GM15510 (cell line): Measurements from ENCODE around the gene CENPP.

Source experiments
- POLR2A ChIP-seq: IDR thresholded peaks from 3 replicates; pipeline ENCODE4 v1.6.1; 2011; ENCODE audit warnings: borderline replicate concordance; ENCODE audit not compliant: insufficient read length; ENCODE audit errors: extremely low read depth

The CENPP gene

DNA sequence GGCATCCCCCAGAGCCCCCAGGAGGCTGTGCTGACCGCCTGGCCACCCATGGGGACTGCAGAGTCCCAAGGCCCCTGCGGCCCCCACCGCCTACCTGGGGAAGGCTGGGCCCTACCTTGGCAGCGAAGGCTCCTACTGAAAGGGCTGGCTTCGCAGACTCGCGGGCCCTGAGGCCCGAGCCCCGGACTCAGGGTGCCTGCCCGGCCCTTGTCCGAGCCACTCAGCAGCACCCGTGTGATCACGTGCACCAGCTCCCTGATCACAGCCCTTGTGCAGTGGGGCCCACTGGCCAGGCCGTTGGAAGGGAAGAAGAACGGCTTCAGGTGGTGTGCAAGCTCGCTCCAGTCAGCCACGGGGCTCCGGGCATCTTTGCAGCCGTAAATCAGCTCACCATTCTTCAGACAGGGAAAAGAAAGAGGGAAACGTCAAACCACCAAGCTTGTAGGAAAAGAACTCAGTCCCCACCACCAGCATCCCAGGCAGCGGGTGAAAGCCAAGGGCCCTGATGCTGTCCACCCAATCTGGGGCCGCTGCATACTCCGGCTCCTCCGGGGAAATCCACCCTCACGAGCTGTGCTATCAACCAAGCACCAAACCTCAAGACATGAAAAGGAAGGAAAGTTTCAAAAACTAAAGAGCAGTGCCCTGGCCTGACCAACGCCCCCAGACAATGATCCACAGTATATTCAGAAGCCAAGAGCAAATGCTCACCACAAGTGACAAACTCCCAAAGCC, 312.3 kb downstream of the CENPP start:
- TF ChIP-seq POLR2A = no peak

GRCh38 chr9:92638621-92639101, 312.9 kb downstream of the CENPP start:
- TF ChIP-seq POLR2A = no peak

DNA sequence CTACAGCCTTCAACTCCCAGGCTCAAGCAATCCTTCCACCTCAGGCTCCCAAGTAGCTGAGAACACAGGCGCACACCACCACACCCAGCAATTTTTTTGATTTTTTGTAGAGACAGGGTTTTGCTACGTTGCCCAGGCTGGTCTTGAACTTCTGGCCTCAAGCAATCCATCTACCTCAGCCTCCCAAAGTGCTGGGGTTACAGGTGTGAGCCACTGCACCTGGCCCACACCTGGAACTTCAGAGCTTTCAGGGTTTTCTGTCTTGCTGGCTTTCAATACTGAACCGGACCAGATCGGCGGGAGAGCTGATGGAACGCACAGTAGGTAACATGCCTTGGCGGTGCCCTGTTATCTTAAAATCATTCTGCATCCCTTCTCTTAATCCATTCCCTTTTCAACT, 313.4 kb downstream of the CENPP start:
- TF ChIP-seq POLR2A = no peak

- TF ChIP-seq POLR2A = no peak
These were observed 314.1 kb downstream of the CENPP start for GRCh38 chr9:92639791-92640271.

DNA sequence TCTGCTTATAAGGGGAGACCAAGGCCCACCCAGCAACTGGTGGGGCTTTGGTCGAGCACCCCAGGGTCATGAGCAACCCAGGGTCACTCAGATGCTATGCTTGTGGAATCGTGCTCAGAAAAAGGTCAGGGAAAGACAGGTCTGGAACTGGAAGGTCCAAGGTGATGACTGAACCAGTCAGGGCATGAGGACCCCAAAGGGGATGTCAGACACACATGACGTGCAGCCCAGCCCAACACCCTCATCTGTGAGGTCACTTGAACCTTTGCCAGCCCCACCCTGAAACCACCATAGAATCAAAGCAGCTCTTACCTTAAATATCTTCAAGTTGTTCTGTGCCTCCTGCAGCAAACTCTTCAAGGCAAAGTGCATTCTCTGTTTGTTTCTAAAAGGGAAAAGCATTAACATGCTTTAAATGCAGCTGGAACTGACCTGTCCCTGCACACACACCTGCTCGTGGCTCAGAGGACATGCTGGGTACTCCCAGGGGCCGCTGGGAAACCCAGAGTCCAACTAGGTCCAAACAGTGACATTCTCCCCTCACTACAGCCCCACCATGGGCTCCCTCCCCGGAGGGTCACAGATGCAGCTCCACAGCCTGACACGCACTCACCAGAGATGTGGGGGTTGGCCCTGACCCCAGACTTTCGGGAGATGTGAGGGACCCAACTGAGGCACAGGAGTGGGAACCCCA, 314.8 kb downstream of the CENPP start:
- TF ChIP-seq POLR2A = no peak

GRCh38 chr9:92641092-92641809, 315.5 kb downstream of the CENPP start:
- TF ChIP-seq POLR2A = no peak

- no peak for TF ChIP-seq POLR2A
These were observed 316.3 kb downstream of the CENPP start for GRCh38 chr9:92642041-92642451.

DNA sequence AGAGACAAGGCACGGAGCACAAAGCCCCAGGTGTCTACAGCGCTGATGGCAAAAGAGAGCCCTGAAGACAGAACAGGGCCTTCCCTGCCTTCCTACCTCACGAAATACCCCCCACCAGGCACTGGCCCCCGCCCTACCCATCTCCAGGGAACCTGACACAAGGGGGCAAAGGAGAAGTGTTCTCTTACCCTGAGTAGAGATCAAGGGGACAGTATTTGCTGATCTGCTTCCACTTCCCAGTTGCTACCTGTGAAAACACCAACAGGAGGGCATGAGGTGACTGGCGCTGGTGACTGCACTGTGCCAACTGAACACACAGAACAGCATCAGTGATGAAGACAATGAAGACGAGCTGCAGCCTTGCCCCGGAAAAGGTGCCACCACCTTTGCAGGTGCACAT, 316.8 kb downstream of the CENPP start:
- no peak for TF ChIP-seq POLR2A

- no peak for TF ChIP-seq POLR2A
These were observed 318.5 kb downstream of the CENPP start for GRCh38 chr9:92644278-92644677.

DNA sequence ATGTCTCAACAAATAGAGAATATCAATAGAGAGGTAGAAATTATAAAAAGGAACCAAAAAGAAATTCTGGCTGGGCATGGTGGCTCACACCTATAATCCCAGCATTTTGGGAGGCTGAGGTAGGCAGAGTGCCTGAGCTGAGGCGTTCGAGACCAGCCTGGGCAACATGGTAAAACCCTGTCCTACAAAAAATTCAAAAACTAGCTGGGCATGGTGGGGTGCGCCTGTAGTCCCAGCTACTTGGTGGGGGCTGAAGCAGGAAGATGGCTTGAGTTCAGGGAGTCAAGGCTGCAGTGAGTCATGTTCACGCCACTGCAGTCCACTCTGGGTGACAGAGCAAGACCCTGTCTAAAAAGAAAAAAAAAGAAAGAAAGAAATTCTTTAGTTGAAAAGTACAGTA, 319.3 kb downstream of the CENPP start:
- no peak for TF ChIP-seq POLR2A

GRCh38 chr9:92647671-92648473, 322.1 kb downstream of the CENPP start:
- TF ChIP-seq POLR2A = no peak

- no peak for TF ChIP-seq POLR2A
These were observed 322.8 kb downstream of the CENPP start for GRCh38 chr9:92648474-92648971.

- TF ChIP-seq POLR2A = no peak
These were observed 323.3 kb downstream of the CENPP start for GRCh38 chr9:92649007-92649406.

GRCh38 chr9:92650296-92650695, 324.5 kb downstream of the CENPP start:
- no peak for TF ChIP-seq POLR2A
